GM18520 (cell line): Measurements from ENCODE around the gene SLC6A17.

Experiments used
- ATAC-seq: cut with Tn5 transposase; IDR thresholded peaks from one replicate; pipeline ENCODE4 v1.9.1; 2021; ENCODE audit not compliant: unreplicated experiment

SLC6A17 gene

GRCh38 chr1:110172001-110172400 is 21.7 kb downstream of the SLC6A17 start:
- no peak for ATAC-seq

DNA sequence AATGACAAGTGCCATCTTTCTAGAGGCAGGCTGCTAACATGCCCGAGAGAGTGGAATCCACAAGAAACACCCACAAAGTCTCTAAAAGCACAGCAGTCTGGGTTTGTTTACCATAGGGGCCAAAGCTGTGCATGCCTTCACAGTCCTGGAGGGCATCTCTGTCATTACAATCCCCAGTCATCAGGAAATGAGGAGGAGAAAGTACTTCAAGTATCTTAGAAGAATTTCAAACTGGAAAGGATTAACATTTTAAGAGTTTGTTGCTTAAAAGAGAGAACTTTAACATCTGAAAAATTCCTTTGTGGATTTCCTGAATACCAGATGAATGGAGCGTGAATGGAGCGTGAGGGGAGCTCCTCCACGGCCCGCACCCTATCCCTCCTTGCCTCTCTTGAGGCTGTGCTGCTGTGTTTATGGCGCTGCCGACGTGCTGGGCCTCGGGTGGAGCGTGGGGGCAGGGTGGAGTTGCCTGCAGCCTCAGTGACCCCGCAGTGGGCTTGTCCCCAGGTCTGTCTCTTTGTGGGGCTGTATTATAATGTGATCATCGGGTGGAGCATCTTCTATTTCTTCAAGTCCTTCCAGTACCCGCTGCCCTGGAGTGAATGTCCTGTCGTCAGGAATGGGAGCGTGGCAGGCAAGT is 23.3 kb downstream of the SLC6A17 start:
- no peak for ATAC-seq

- ATAC-seq = no peak
These were observed 24.7 kb downstream of the SLC6A17 start for GRCh38 chr1:110174961-110175360.

DNA sequence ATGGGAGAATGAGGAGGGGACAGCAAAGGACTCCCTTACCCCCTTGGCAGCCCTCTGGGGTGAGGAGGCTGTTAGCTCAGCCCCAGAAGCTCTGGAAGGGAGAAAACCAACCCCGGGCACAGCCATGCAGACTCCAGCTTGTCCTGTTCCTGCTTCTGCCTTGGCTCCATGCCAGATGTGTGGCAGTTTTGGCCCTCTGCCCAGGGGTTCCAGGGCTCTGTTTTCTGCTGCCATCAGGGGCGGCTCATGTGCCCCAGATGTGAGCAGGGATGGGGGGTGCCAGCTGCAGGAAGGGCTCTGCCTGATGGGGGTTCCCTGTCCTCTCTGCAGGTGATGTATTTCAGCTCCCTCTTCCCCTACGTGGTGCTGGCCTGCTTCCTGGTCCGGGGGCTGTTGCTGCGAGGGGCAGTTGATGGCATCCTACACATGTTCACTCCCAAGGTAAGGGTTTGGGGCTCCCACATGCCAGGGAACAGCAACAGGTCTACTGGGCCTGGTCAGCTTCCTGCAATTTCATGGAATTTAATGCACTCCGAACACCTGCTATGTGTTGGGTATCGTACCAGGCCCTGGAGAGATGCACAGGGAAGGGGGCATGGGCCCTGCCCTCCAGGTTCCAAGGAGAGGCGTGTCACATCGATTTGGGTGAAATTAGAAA is 26.1 kb downstream of the SLC6A17 start:
- ATAC-seq = no peak

DNA sequence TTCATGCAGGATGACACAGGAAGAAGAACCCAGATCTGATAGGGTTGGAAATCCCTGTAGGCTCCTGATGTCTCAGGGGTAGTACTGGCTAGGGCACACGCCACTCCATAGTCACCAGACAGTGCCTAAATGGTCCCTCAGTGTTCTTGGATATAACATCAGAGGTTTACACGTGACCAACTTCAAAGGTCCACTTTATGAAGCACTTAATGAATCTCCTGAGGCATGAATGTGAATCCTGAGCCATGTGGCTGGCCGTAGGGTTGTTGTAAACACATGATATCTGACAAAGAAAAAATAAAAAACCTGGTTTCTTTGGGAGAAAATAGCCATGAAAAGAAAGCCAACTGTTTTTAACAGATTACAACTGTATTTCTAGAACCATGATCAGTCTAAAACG is 27.5 kb downstream of the SLC6A17 start:
- no peak for ATAC-seq

GRCh38 chr1:110183642-110184167 is 33.4 kb downstream of the SLC6A17 start:
- no peak for ATAC-seq

DNA sequence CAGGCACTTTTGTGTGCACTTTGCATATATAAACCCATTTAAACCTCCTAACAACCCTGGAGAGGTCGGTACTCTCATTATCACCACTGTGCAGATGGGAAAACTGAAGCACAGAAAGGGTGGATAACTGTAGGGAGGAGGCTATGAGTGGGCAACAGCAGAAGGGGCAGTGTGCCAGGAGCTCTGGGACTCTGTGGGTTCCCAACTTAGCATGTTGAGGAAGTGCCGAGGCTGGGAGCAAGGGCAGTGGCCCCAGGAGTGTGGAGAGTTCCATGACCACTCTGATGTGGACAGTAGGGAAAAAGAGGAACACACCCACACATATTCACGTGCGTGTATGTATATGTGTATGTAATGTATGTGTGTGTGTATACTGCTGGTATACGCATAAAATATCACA is 34.2 kb downstream of the SLC6A17 start:
- ATAC-seq = no peak

GRCh38 chr1:110185181-110185580 is 34.9 kb downstream of the SLC6A17 start:
- ATAC-seq = no peak

GRCh38 chr1:110186558-110186957 is 36.3 kb downstream of the SLC6A17 start:
- ATAC-seq = no peak

GRCh38 chr1:110187139-110187890 is 37.0 kb downstream of the SLC6A17 start:
- no peak for ATAC-seq

GRCh38 chr1:110188035-110188618 is 37.8 kb downstream of the SLC6A17 start:
- ATAC-seq = no peak

DNA sequence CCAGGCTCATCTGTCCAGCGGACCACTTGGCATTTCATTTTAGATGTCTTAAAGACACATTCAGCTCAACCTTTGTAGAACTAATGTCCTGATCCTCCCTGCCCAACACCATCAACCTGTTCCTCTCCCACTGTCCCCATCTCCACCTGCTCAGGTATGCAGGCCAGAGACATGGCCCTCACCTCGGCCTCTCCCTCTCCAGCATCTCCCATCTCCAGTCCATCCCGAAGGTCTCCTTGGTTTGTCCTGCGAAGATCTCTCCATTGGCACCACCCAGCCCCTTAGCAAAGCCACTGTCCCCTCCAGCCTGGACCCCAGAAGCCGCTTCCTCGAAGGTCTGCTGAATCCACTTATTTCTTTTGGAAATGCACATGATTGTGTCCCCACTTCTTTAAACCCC is 38.9 kb downstream of the SLC6A17 start:
- ATAC-seq = no peak

DNA sequence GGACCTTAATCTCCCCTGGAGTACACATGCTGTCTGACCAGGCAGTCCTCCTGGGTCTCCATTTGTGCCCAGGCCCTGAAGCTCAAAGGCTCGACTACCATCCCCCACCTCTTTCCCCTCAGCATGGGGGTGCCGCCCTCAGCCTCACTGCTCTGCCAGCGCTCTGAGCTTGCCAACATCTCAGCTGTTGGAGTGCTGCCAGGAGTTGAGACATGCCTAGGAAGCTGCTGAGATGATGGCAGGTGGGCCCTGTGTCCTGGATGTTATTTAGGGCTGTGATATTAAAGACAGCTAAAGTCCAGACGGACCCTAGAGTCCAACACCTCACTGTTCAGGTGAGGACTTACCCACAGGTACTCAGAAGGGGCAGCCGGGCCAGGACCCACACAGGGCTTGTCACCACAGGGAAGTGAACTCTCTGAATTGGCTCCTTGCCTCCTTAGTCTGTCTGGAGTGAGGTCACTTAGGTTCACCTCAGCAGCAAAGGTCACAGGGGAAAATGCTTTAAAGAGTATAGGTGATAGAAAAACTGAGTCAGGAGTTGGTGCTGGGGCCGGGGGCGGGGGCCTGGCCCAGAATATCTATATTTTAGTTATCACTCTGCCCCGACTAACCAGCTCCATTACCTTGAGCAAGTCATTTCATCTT is 40.1 kb downstream of the SLC6A17 start:
- no peak for ATAC-seq

DNA sequence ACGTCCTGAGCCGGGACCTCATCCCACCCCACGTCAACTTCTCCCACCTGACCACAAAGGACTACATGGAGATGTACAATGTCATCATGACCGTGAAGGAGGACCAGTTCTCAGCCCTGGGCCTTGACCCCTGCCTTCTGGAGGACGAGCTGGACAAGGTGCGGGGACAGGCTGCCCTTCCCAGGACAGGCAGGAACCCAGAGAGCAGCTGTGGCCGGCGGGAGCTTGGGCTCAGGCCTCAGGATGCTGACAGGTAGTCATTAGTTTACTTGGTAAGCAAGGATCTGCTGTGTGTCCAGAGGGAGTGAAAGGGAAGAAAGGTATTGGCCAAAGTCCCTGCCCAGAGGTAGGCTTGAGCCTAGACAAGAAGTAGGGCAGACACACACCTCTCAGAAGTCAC is 42.2 kb downstream of the SLC6A17 start:
- no peak for ATAC-seq

GRCh38 chr1:110195196-110195595 is 44.9 kb downstream of the SLC6A17 start:
- ATAC-seq = no peak

- no peak for ATAC-seq
These were observed 46.8 kb downstream of the SLC6A17 start for GRCh38 chr1:110196917-110197765.

DNA sequence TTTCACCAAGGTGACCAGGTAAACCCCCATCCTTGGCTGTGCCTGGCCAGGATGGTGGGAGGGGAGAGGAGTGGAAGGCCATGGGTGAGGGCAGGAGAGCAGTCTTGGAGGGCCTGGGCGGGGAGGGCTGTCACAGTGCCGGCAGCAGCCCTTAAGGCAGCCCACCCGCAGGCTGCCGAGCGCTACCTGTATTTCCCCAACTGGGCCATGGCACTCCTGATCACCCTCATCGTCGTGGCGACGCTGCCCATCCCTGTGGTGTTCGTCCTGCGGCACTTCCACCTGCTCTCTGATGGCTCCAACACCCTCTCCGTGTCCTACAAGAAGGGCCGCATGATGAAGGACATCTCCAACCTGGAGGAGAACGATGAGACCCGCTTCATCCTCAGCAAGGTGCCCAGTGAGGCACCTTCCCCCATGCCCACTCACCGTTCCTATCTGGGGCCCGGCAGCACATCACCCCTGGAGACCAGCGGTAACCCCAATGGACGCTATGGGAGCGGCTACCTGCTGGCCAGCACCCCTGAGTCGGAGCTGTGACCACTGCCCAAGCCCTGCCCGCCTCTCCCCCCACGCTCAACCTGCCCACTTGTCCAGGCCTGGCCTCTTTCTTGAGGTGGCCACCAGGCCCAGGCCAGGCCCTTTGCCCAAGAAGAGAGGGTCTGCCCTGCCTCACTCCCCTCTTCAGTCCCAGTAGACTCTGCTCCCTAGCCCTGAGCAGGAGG is 47.8 kb downstream of the SLC6A17 start:
- no peak for ATAC-seq

GRCh38 chr1:110198746-110199145 is 48.5 kb downstream of the SLC6A17 start:
- no peak for ATAC-seq

- ATAC-seq = no peak
These were observed 49.9 kb downstream of the SLC6A17 start for GRCh38 chr1:110200190-110200589.

GRCh38 chr1:110200666-110201065 is 50.4 kb downstream of the SLC6A17 start:
- ATAC-seq = no peak
